PFSK-1 (cell line): ENCODE data around the gene CEP120.

Experiments
- FOXP2 ChIP-seq: optimal IDR thresholded peaks from 2 replicates; pipeline ENCODE3; 2011; ENCODE audit warnings: borderline replicate concordance, control low read depth, inconsistent platforms; ENCODE audit not compliant: insufficient read depth; ENCODE audit errors: extremely low read length, extremely low read depth
- POLR2AphosphoS5 ChIP-seq: IDR thresholded peaks from 2 replicates; pipeline ENCODE4 v1.6.1; 2012; ENCODE audit warnings: low read depth, mild to moderate bottlenecking, control low read depth, low read length, moderate library complexity
- SIN3A ChIP-seq: IDR thresholded peaks from 2 replicates; pipeline ENCODE4 v1.6.1; 2012; ENCODE audit warnings: mild to moderate bottlenecking, low read length, moderate library complexity, borderline replicate concordance; ENCODE audit not compliant: insufficient read depth
- TAF1 ChIP-seq: IDR thresholded peaks from 2 replicates; pipeline ENCODE4 v1.6.1; 2012; ENCODE audit warnings: low read length, control low read depth, borderline replicate concordance; ENCODE audit not compliant: insufficient read depth
- TF ChIP-seq, protein P1 (sequence below), 2 experiments: IDR thresholded peaks; 2 replicates each; pipeline versions ENCODE4 v1.6.1 to v1.8.0; 2011 to 2012; ENCODE audit warnings: low read depth in 2 of 2, low read length in 2 of 2, control low read depth in 1 of 2, inconsistent platforms in 1 of 2, mild to moderate bottlenecking in 1 of 2, moderate library complexity in 1 of 2; ENCODE audit not compliant: insufficient read depth in 1 of 2

Gene CEP120

GRCh38 chr5:123387313-123387712, 35.9 kb downstream of the CEP120 start:
- TF ChIP-seq, protein P1, sequence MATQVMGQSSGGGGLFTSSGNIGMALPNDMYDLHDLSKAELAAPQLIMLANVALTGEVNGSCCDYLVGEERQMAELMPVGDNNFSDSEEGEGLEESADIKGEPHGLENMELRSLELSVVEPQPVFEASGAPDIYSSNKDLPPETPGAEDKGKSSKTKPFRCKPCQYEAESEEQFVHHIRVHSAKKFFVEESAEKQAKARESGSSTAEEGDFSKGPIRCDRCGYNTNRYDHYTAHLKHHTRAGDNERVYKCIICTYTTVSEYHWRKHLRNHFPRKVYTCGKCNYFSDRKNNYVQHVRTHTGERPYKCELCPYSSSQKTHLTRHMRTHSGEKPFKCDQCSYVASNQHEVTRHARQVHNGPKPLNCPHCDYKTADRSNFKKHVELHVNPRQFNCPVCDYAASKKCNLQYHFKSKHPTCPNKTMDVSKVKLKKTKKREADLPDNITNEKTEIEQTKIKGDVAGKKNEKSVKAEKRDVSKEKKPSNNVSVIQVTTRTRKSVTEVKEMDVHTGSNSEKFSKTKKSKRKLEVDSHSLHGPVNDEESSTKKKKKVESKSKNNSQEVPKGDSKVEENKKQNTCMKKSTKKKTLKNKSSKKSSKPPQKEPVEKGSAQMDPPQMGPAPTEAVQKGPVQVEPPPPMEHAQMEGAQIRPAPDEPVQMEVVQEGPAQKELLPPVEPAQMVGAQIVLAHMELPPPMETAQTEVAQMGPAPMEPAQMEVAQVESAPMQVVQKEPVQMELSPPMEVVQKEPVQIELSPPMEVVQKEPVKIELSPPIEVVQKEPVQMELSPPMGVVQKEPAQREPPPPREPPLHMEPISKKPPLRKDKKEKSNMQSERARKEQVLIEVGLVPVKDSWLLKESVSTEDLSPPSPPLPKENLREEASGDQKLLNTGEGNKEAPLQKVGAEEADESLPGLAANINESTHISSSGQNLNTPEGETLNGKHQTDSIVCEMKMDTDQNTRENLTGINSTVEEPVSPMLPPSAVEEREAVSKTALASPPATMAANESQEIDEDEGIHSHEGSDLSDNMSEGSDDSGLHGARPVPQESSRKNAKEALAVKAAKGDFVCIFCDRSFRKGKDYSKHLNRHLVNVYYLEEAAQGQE (IDR thresholded peaks at IDR 0.05; ENCODE audit: insufficient read depth in 1 of 2, low read depth in 2 of 2, low read length in 2 of 2): no peak
- TF ChIP-seq TAF1: no peak
- no peak for TF ChIP-seq POLR2AphosphoS5
- no peak for TF ChIP-seq SIN3A
- no peak for TF ChIP-seq FOXP2

GRCh38 chr5:123382252-123382651, 41.0 kb downstream of the CEP120 start:
- TF ChIP-seq POLR2AphosphoS5: no peak

GRCh38 chr5:123371575-123372179, 51.5 kb downstream of the CEP120 start:
- TF ChIP-seq POLR2AphosphoS5: no peak
- no peak for TF ChIP-seq TAF1
- no peak for TF ChIP-seq SIN3A
- no peak for TF ChIP-seq FOXP2
- TF ChIP-seq, protein P1 (IDR thresholded peaks at IDR 0.05; ENCODE audit: insufficient read depth in 1 of 2, low read depth in 2 of 2, low read length in 2 of 2): no peak

- TF ChIP-seq, protein P1 (IDR thresholded peaks at IDR 0.05; ENCODE audit: insufficient read depth in 1 of 2, low read depth in 2 of 2, low read length in 2 of 2): no peak
- TF ChIP-seq POLR2AphosphoS5 (no peak), SIN3A (no peak), TAF1 (no peak), FOXP2 (no peak)
These were observed 53.7 kb downstream of the CEP120 start for GRCh38 chr5:123369371-123369968.

DNA sequence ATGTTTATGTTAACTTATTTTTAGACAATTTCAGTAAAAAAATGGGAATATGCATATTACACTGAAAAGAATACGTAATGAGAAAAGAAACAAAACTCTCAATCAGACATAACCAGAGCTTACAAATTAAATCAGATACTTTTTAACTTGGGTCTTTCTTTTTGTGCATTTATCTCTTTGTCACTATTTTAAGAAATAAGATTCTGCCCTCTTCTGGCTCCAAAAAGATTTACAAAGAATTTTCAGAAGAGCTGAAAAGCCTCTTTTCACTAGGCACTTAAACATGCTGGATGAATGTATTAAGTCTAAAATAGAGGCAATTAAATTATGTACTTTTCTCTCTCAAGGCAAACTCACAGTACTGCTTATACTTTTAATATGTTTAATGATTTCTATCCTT, 55.5 kb downstream of the CEP120 start:
- TF ChIP-seq TAF1 (no peak), POLR2AphosphoS5 (no peak), SIN3A (no peak), FOXP2 (no peak)
- TF ChIP-seq, protein P1 (IDR thresholded peaks at IDR 0.05; ENCODE audit: insufficient read depth in 1 of 2, low read depth in 2 of 2, low read length in 2 of 2): no peak
